IMR-90 (cell line): ENCODE results near the gene ZSWIM5. TPM values are rescaled to one million over a fixed set of nuclear protein-coding genes. Genes with fewer than 3 reads are reported as not detected.

Source experiments
- ATAC-seq: fragments of 200-7000 bp; cut with Tn5 transposase; 2 replicates; pipeline ENCODE4 v1.9.1; 2020; ENCODE audit warnings: low read depth, mild to moderate bottlenecking, moderate library complexity
- BruUV-seq: library from RNA; stranded (reverse); fragments of 400-500 nt; replicated peaks from 2 replicates; lab custom pipeline; 2021; lab: Mats Ljungman, UMichigan
- CTCF ChIA-PET: fragments of 300-600 bp; formaldehyde crosslinking; extraction: SDS; loops from one replicate; lab custom pipeline; 2021; ENCODE audit warnings: antibody characterized with exemption; lab: Yijun Ruan, JAX
- POLR2A ChIA-PET: fragments of 300-600 bp; sonication (Branson Sonifier 250); formaldehyde crosslinking; loops from one replicate; lab custom pipeline; 2022; ENCODE audit warnings: antibody characterized with exemption; ENCODE audit not compliant: unreplicated experiment; lab: Charles Lee
- DNase-seq: peaks from one replicate; pipeline ENCODE4 v3.0.0; 2013
- H2AFZ ChIP-seq: replicated peaks from 2 replicates; pipeline ENCODE3; 2013; ENCODE audit warnings: low read length, mild to moderate bottlenecking; ENCODE audit not compliant: poor library complexity
- H2AK5ac ChIP-seq: 2 replicates; pipeline ENCODE4 v1.6.1; 2013; ENCODE audit warnings: low read depth, low read length, inconsistent platforms
- H2AK9ac ChIP-seq: replicated peaks from 2 replicates; pipeline ENCODE3; 2013; ENCODE audit warnings: mild to moderate bottlenecking, low read depth, low read length, moderate library complexity; ENCODE audit not compliant: poor library complexity
- H2BK120ac ChIP-seq: 2 replicates; pipeline ENCODE4 v1.6.1; 2013; ENCODE audit warnings: low read depth, low read length, inconsistent platforms
- H2BK15ac ChIP-seq: 3 replicates; pipeline ENCODE4 v1.6.1; 2013; ENCODE audit warnings: low read depth, low read length, inconsistent platforms
- H2BK20ac ChIP-seq: 2 replicates; pipeline ENCODE4 v1.6.1; 2013; ENCODE audit warnings: low read depth, mild to moderate bottlenecking, inconsistent platforms, low read length, moderate library complexity
- H2BK5ac ChIP-seq: 2 replicates; pipeline ENCODE4 v1.6.1; 2013; ENCODE audit warnings: mild to moderate bottlenecking, low read depth, low read length, inconsistent platforms; ENCODE audit not compliant: poor library complexity, severe bottlenecking
- H3K14ac ChIP-seq: replicated peaks from 2 replicates; pipeline ENCODE4 v1.6.1; 2013; ENCODE audit warnings: low read depth, low read length, inconsistent platforms
- H3K18ac ChIP-seq: 2 replicates; pipeline ENCODE4 v1.6.1; 2013; ENCODE audit warnings: low read depth, low read length, control low read depth
- H3K23ac ChIP-seq: 2 replicates; pipeline ENCODE4 v1.6.1; 2013; ENCODE audit warnings: low read depth, low read length, inconsistent platforms
- H3K27ac ChIP-seq: 2 replicates; pipeline ENCODE4 v1.5.1; 2013; ENCODE audit warnings: mild to moderate bottlenecking, control low read depth, low read length; ENCODE audit not compliant: insufficient read depth
- H3K27me3 ChIP-seq: 2 replicates; pipeline ENCODE4 v1.6.1; 2013; ENCODE audit warnings: low read length; ENCODE audit not compliant: control insufficient read depth, insufficient read depth
- H3K36me3 ChIP-seq: 2 replicates; pipeline ENCODE4 v1.6.1; 2013; ENCODE audit warnings: low read length, mixed read lengths; ENCODE audit not compliant: control insufficient read depth, insufficient read depth
- H3K4ac ChIP-seq: 2 replicates; pipeline ENCODE4 v1.6.1; 2013; ENCODE audit warnings: low read depth, low read length, inconsistent platforms
- H3K4me1 ChIP-seq: 2 replicates; pipeline ENCODE4 v1.6.1; 2013; ENCODE audit warnings: low read length, mixed read lengths; ENCODE audit not compliant: control insufficient read depth, insufficient read depth
- H3K4me2 ChIP-seq: 2 replicates; pipeline ENCODE4 v1.6.1; 2013; ENCODE audit warnings: low read depth, mild to moderate bottlenecking, control low read depth, low read length, moderate library complexity
- H3K4me3 ChIP-seq: 2 replicates; pipeline ENCODE4 v1.5.1; 2013; ENCODE audit warnings: low read depth, mild to moderate bottlenecking, control low read depth, low read length, moderate library complexity; ENCODE audit not compliant: insufficient read depth
- H3K56ac ChIP-seq: 2 replicates; pipeline ENCODE4 v1.6.1; 2013; ENCODE audit warnings: low read length, inconsistent platforms; ENCODE audit not compliant: insufficient read depth; ENCODE audit errors: extremely low read depth
- H3K79me1 ChIP-seq, 2 experiments: 2 replicates each; pipeline ENCODE4 v1.6.1; 2013; ENCODE audit warnings: low read length in 2 of 2, inconsistent platforms in 1 of 2, low read depth in 1 of 2
- H3K9ac ChIP-seq: 2 replicates; pipeline ENCODE4 v1.6.1; 2013; ENCODE audit warnings: low read depth, low read length, control low read depth
- H3K9me1 ChIP-seq: 2 replicates; pipeline ENCODE4 v1.6.1; 2013; ENCODE audit warnings: low read length, inconsistent platforms; ENCODE audit not compliant: insufficient read depth
- H3K9me3 ChIP-seq: 2 replicates; pipeline ENCODE4 v1.6.1; 2013; ENCODE audit warnings: low read length; ENCODE audit not compliant: control insufficient read depth, insufficient read depth
- H4K20me1 ChIP-seq: 2 replicates; pipeline ENCODE4 v1.6.1; 2013; ENCODE audit warnings: low read length, inconsistent platforms; ENCODE audit not compliant: insufficient read depth
- H4K5ac ChIP-seq: 2 replicates; pipeline ENCODE4 v1.6.1; 2013; ENCODE audit warnings: mild to moderate bottlenecking, low read depth, low read length, control low read depth
- H4K8ac ChIP-seq, 2 experiments: 2 replicates each; pipeline ENCODE4 v1.6.1; 2013; ENCODE audit warnings: low read depth in 2 of 2, low read length in 2 of 2, control low read depth in 1 of 2, inconsistent platforms in 1 of 2
- H4K91ac ChIP-seq: 2 replicates; pipeline ENCODE4 v1.6.1; 2013; ENCODE audit warnings: low read depth, low read length, inconsistent platforms; ENCODE audit not compliant: insufficient read depth
- BHLHE40 ChIP-seq: fragments of 150-350 bp; IDR thresholded peaks from 2 replicates; pipeline ENCODE4 v1.6.1; 2016; ENCODE audit warnings: mild to moderate bottlenecking, low read depth, low read length
- FOS ChIP-seq: fragments of 150-350 bp; IDR thresholded peaks from 2 replicates; pipeline ENCODE4 v1.6.1; 2016; ENCODE audit warnings: low read depth, low read length
- MAZ ChIP-seq: IDR thresholded peaks from 2 replicates; pipeline ENCODE4 v1.6.1; 2012; ENCODE audit warnings: low read depth, mild to moderate bottlenecking, low read length, improper control_type of control experiment, moderate library complexity, borderline replicate concordance
- MXI1 ChIP-seq: IDR thresholded peaks from 2 replicates; pipeline ENCODE4 v1.6.1; 2012; ENCODE audit warnings: low read depth, mild to moderate bottlenecking, low read length, moderate library complexity, borderline replicate concordance
- POLR2A ChIP-seq: IDR thresholded peaks from 2 replicates; pipeline ENCODE4 v1.6.1; 2012; ENCODE audit warnings: mild to moderate bottlenecking, low read depth, low read length
- RCOR1 ChIP-seq: IDR thresholded peaks from 2 replicates; pipeline ENCODE4 v1.6.1; 2012; ENCODE audit warnings: mild to moderate bottlenecking, low read length, improper control_type of control experiment; ENCODE audit not compliant: insufficient replicate concordance
- RFX5 ChIP-seq: IDR thresholded peaks from 2 replicates; pipeline ENCODE4 v1.8.0; 2012; ENCODE audit warnings: low read depth, mild to moderate bottlenecking, low read length, moderate library complexity
- SMC3 ChIP-seq: fragments of 150-350 bp; IDR thresholded peaks from 2 replicates; pipeline ENCODE4 v1.6.1; 2016; ENCODE audit warnings: low read depth, mild to moderate bottlenecking, antibody characterized with exemption, low read length, moderate library complexity
- WGBS, 2 experiments: methylation state at CpG; one replicate each; pipeline versions ENCODE4 v1.1.5 to v1.1.7; 2013; ENCODE audit warnings: missing lambda C conversion rate in 2 of 2; ENCODE audit not compliant: insufficient read length in 1 of 2; ENCODE audit errors: extremely low coverage in 2 of 2; 5-methylcytosine and 5-hydroxymethylcytosine counted together
- dilution Hi-C: fragments of 300-500 bp; cut with HindIII; formaldehyde crosslinking; loops from one replicate; pipeline ENCODE4 v1.14.3; 2018; ENCODE audit warnings: low sequenced_read_pairs; ENCODE audit not compliant: unreplicated experiment
- in situ Hi-C: fragments of 300-500 bp; cut with MboI; formaldehyde crosslinking; loops from 3 replicates; pipeline ENCODE4 v1.14.3; 2019; ENCODE audit warnings: low sequenced_read_pairs, inconsistent platforms, mixed read lengths
- intact Hi-C: fragments of 100-400 bp; cut with micrococcal nuclease; formaldehyde crosslinking; loops from 2 replicates; pipeline ENCODE4 v1.10.0; 2022
- polyA plus RNA-seq, 3 experiments: library from polyadenylated mRNA; depleted of rRNA; stranded (reverse); fragments of >200 nt; gene quantifications; 2 replicates each; pipeline ENCODE4 v1.2.3, GENCODE V29; 2012; ENCODE audit warnings: low replicate concordance in 1 of 3
- total RNA-seq: library from RNA; depleted of rRNA; stranded (reverse); fragments of >200 nt; gene quantifications from 2 replicates; pipeline ENCODE4 v1.2.3, GENCODE V29; 2012
- TF ChIP-seq, protein P1 (sequence below): fragments of 150-350 bp; IDR thresholded peaks from 2 replicates; pipeline ENCODE4 v1.6.1; 2017; ENCODE audit warnings: mild to moderate bottlenecking, antibody characterized with exemption, low read length, low read depth

Gene ZSWIM5
- total and polyA plus RNA-seq, 2 of the 4 experiments (the other 2 are of a cell fraction) = under 0.01 to 0.03 TPM

DNA sequence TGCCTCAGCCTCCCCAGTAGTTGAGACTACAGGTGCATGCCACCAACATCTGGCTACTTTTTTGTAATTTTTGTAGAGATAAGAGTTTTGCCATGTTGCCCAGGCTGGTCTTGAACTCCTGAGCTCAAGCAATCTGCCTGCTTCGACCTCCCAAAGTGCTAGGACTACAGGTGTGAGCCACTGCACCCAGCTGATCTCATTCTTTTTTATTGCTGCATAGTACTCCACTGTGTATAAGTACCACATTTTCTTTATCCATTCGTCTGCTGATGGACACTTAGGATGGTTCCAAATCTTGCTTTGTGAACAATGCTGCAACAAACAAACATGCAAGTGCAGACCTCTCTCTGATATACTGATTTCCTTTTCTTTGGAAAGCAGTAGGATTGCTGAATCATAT is 134.8 kb downstream of the ZSWIM5 start:
- H3K4ac ChIP-seq = no peak overlapping the region
- ATAC-seq (no peak), DNase-seq (no peak)
- H3K79me1 ChIP-seq = no peaks in the 10 kb centered on the region
- H2AFZ ChIP-seq = no peak overlapping the region
- POLR2A ChIA-PET = no interaction called here
- H3K27me3 ChIP-seq = no peaks in the 10 kb centered on the region
- H2AK5ac ChIP-seq = no peak overlapping the region
- no peak overlapping the region for H2BK120ac ChIP-seq
- no peaks in the 10 kb centered on the region for H4K20me1 ChIP-seq
- CTCF ChIA-PET = no interaction called here
- H2BK5ac ChIP-seq = no peak overlapping the region
- no peaks in the 10 kb centered on the region for H3K9me3 ChIP-seq
- no peak overlapping the region for H3K9ac ChIP-seq
- H3K27ac ChIP-seq = no peak overlapping the region
- H3K4me1 ChIP-seq = no peaks in the 10 kb centered on the region
- H4K91ac ChIP-seq = no peak overlapping the region
- H3K56ac ChIP-seq = no peak overlapping the region
- no peak overlapping the region for H2AK9ac ChIP-seq
- no peak overlapping the region for H3K14ac ChIP-seq
- intact Hi-C loops (no loop called here), in situ Hi-C loops (no loop called here), dilution Hi-C loops (no loop called here)
- no peaks in the 10 kb centered on the region for H3K9me1 ChIP-seq
- H3K36me3 ChIP-seq = no peaks in the 10 kb centered on the region
- no CpG with 5 or more reads among the region's 2 CpGs for WGBS, 2 experiments
- H3K4me2 ChIP-seq = no peak overlapping the region
- no peak overlapping the region for H3K23ac ChIP-seq
- no peak overlapping the region for H2BK20ac ChIP-seq
- H4K8ac ChIP-seq = no peak overlapping the region
- TF ChIP-seq POLR2A (no peak), MAZ (no peak), BHLHE40 (no peak), RFX5 (no peak), MXI1 (no peak), FOS (no peak), SMC3 (no peak), RCOR1 (no peak)
- TF ChIP-seq, protein P1, sequence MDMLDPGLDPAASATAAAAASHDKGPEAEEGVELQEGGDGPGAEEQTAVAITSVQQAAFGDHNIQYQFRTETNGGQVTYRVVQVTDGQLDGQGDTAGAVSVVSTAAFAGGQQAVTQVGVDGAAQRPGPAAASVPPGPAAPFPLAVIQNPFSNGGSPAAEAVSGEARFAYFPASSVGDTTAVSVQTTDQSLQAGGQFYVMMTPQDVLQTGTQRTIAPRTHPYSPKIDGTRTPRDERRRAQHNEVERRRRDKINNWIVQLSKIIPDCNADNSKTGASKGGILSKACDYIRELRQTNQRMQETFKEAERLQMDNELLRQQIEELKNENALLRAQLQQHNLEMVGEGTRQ = no peak
- no peak overlapping the region for H3K18ac ChIP-seq
- H3K4me3 ChIP-seq = no peak overlapping the region
- BruUV-seq = no TSS peak
- H2BK15ac ChIP-seq = no peak overlapping the region
- no peak overlapping the region for H4K5ac ChIP-seq
